ENCODE results near the gene FILIP1L.
"Not testable (repeated sequence)": the region's sequence is repeated elsewhere in the genome, so short reads cannot be mapped to it uniquely, and the experiment has no call there.

The FILIP1L gene

DNA sequence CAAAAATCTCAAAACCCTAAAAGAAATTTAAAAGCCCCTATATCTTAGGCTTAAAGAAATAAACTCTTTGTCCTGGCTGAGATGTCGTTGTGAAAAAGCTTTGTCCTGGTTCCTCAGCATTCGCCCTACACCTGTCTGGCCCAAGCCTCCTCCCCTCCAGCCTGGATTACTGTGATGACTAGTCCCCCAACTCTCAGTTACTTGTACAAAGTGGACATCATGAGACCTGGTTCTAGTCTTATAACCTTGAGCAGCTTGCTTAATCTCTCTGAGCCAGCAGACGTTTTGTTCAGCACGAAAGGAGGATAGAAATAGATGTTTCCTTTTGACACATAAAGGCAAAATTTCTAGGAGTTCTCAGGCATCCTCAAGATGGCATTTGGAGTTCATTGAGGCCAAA, 51.6 kb downstream of the FILIP1L start:
- no peak overlapping the region for H3K27ac ChIP-seq
- no peak for TF ChIP-seq CTCF (conservative IDR thresholded peaks at IDR 0.05)
- TF ChIP-seq ZFX (IDR thresholded peaks at IDR 0.05) = no peak

- TF ChIP-seq CTCF (conservative IDR thresholded peaks at IDR 0.05) = no peak
- TF ChIP-seq ZFX (IDR thresholded peaks at IDR 0.05) = no peak
These were observed 53.4 kb downstream of the FILIP1L start for GRCh38 chr3:100060685-100061484.

DNA sequence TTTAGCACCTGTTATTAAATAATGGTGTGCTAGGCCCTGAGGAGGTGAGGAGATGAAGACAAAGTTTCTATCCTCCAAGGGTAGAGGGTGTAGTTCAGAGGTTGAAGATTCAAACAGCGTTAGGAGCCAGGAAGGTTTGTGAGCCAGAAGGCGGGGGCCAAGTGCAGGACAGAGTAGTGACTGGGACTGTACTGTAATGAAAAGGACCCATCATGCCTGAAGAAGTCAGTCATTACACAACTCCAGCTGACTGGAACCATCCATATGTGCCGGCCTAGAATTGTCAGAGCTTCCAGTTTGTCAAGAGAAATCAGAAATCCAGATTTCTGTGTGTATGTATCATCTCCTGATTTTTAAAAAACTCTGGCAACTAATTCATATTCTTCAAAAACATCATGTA, 54.8 kb downstream of the FILIP1L start:
- no peak for TF ChIP-seq CTCF (conservative IDR thresholded peaks at IDR 0.05)
- no peak for TF ChIP-seq ZFX (IDR thresholded peaks at IDR 0.05)
- H3K27ac ChIP-seq = no peak overlapping the region

More at GRCh38 chr3:100060685-100061484, 53.4 kb downstream of the FILIP1L start:
- no peak overlapping the region for H3K27ac ChIP-seq

DNA sequence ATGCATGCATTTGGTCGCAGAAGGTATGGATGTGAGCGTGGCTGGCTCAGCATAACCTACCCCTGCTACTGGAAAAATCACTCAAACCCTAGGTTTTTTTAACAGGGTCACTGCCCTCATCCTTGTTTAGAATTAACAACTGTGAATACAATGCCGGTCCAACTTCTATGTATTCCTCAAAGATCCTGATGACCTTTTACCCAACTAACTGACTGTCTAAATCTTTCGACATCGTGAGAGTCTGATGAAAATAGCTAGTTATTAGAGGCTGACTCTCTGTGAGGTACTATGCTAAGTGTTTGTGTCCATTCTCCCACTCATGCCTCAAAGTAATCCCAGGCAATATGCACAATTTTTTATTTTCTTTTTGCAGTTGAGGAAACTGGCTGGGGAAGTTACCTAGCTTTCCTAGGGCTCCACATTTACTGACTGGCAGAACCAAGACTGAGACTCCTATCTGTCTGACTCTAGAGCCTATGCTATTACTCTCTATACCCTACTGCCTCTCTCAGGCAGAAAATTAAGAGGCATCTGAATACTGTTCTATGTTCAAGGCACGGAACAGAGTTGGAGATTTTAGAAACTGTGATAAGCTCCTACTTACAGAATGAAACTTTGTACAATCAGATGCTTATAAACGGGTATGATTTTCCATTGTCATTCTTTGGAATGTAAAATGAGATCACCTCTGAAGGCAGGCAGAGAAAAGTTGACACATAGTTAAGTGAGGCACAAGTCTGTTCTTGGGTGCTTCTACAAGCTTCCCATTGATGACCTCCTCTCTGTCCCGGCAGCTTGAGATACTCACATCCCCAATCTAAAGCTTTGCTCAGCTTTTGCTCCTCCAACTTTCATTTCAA, 56.4 kb downstream of the FILIP1L start:
- no peak overlapping the region for H3K27ac ChIP-seq
- TF ChIP-seq ZFX (IDR thresholded peaks at IDR 0.05) (no peak), CTCF (conservative IDR thresholded peaks at IDR 0.05) (no peak)

GRCh38 chr3:100053951-100054620, 60.2 kb downstream of the FILIP1L start:
- H3K27ac ChIP-seq = no peak overlapping the region
- TF ChIP-seq ZFX (IDR thresholded peaks at IDR 0.05) = no peak
- TF ChIP-seq CTCF (conservative IDR thresholded peaks at IDR 0.05) = no peak

GRCh38 chr3:100051513-100051912, 62.8 kb downstream of the FILIP1L start:
- not testable (repeated sequence) for H3K27ac ChIP-seq

DNA sequence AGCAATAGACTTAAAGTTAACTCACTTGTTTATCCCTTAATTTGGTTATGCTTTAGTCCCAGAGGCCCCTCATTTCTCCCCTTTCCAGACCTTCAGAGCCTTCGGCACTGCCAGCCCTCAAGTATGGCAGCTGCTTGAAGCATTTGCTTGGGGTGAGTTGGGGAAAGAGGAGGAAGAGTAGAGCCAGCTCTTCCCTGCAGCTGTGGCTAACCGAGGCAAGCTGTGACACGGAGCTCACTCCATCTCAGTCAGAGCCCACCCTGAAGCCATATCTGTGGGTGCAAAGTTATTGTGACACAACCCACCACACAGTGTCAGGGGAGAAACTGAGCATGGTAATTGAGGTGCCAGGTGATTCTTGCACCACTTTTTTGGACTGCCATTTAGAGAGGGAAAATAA, 66.1 kb downstream of the FILIP1L start:
- no peak for TF ChIP-seq ZFX (IDR thresholded peaks at IDR 0.05)
- no peak for TF ChIP-seq CTCF (conservative IDR thresholded peaks at IDR 0.05)
- no peak overlapping the region for H3K27ac ChIP-seq
